NCI-H1436 treated with DMSO at 0.1 percent for 48 hours (cell line): ENCODE measurements around the gene B4GALT1.

Experiments
- DNase-seq: peaks from one replicate; lab custom pipeline; 2025; lab: John Stamatoyannopoulos, UW

B4GALT1 gene, protein sequence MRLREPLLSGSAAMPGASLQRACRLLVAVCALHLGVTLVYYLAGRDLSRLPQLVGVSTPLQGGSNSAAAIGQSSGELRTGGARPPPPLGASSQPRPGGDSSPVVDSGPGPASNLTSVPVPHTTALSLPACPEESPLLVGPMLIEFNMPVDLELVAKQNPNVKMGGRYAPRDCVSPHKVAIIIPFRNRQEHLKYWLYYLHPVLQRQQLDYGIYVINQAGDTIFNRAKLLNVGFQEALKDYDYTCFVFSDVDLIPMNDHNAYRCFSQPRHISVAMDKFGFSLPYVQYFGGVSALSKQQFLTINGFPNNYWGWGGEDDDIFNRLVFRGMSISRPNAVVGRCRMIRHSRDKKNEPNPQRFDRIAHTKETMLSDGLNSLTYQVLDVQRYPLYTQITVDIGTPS

DNA sequence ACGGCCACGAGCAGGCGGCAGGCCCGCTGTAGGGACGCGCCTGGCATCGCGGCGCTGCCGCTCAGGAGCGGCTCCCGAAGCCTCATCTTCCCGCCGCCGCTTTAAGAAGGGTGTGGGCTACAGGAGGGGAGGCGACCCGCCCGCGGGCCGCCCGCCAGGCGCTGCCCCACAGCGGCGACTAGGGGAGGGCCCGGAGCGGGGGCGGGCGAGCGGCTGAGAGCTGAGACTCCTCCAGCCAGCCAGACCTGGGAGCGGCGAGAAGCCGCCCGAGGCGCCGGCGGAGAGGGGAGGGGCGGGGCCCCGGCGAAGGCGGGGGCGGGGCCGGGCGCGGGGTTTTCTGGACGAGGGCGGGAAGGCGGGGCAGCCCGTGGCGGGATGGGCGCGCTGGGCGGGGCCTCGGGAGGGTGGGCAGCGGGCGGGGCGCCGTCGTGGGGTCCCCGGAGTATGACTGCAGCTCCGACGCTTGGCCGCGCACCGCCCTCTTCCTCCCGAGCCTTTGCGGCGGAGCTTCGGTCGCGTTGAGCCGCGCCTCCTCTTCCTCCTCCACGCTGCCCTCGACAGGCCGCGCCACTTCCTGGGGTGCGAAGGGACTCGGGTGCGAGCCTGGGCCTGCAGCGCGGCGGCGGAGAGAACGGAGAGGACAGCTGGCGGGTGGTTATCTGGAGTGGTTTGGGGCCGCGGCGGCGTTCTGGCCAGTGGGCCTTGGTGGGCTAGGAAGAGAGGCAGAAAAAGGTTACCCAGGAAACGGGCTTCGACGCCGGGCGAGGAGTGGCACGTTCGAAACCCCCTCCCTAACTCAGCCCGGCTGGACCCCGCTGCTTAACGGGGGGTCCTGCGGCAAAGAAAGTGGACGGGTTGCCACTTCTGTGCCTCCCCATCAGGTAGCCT lies at the start of gene B4GALT1:
TSS of gene B4GALT1 (minus strand) at position 253 of the 888 bp plus-strand sequence. CDS start at position 86, 167 bp downstream.
- peak; percentile 43 for DNase-seq

DNA sequence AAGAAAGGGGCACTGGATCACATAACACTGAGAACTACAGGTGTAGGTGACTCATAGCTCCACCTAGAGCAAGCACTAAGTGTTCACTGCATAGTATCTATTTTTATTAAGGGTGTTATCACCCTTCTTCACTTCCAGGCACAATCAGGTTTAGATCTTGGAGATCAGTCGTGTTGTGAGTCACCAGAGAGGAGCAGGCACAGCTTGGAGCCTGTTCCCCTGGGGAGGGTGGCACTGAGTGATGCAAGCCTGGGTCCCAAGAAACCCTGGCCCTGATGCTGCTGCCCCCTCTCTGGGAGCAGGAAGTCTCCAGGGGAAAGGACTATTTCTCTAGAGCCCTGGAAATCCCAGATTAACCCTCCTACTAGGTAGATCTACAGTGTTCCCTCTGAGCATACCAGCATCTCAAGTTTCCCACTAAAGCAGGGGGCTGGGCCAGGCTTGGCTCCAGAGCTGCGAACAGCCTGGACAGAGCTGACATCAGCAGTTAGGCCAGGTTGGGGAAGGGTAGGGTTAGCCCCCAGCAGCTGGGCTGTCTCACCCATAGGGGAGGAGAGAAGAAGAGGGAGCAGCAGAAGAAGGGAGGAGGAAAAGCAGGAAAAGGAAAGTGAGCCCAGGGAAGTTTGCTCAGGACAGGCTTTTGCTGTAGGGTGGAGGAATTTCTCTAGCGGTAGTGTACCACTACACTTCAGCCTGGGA lies 44.7 kb upstream of the B4GALT1 start:
- no peak for DNase-seq

DNA sequence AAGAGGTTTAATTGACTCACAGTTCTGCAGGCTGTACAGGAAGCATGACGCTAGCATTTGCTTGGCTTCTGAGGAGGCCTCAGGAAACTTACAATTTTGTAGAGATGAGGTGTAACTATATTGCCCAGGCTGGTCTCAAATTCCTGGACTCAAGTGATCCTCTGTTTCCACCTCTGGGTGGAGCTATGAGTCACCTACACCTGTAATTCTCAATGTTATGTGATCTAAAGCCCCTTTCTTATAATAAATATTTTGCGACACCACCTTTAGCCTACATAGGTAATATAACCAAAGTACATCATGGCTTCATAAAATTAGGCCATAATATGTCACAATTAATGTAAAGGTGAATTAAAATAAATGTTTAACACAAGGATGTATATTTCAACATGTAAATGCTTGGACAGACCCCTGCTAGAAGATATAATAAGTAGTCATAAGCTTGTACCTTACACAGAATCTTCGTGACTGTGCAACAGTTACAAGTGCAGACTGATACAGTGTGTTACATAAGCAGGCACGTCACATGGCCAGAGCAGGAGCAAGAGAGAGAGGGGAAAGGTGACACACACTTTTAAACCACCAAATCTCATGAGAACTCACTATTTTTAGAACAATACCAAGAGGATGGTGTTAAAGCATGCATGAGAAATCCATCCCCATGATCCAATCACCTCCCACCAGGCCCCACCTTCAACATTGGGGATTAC lies 43.0 kb upstream of the B4GALT1 start:
- DNase-seq: no peak

DNA sequence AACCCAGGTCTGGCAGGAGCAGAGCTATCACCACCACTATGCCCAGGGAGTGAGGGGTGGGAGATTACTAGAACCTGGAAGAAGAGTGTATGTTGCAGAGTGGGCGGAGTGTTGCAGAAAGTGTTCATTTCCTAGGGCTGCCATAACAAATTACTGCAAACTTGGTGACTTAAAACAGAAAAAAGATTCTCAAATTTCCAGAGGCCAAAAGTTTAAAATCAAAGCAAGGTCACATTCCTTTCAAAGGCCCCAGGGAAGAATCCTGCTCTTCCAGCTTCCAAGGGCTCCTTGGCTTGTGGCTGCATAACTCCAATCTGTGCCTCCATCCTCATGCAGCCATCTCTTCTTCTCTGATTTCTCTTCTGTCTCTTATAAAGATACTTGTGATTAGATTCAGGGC lies 42.3 kb upstream of the B4GALT1 start:
- DNase-seq: no peak

DNA sequence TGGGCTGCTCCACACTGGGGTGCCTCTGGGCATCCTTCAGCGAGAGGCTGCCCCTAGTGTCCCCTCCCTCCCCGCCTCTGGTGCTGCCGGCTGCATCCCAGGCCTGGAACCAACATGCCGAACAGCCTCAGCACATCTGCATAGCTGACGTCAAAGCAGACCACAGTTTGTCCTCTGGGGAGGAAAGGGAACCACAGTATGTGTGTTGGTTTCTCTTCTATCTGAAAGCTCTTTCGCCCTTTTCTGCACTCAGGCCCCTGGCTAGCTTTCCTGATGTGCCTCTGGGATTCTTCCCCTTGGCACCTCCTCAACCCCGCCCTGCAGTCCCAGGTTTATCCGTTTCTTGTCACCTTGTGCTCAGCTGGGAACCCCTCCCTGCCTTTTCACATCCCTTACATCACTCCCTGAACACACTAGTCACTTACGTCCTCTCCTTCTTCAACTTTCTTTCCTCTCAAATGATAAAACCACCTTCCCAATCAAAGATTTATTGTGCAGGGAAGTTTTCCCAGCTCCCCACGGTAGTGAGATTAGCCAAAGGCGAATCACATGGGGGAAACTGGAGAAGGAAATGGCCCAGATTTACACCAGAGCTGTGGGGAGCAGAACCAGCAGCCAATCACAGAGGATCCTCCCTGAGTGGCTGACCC lies 35.5 kb upstream of the B4GALT1 start:
- DNase-seq: no peak

DNA sequence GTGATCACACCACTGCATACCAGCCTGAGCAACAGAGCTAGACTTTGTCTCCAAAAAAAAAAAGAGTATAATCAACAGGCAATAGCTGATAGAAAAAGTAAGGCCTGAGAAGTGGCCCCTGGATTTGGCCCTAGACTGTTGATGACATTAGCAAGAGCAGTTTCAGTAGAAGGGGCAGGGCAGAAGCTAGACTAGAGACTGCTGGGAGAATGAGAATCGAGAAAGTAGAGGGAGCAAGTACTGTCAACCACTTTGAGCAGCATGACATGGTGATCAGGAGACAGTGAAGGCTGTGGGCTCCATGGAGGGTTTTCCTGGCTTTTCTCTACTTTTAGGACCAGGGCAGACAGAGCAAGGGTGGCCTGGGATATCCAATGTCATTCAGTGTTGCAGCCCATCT lies 34.9 kb upstream of the B4GALT1 start:
- no peak for DNase-seq

DNA sequence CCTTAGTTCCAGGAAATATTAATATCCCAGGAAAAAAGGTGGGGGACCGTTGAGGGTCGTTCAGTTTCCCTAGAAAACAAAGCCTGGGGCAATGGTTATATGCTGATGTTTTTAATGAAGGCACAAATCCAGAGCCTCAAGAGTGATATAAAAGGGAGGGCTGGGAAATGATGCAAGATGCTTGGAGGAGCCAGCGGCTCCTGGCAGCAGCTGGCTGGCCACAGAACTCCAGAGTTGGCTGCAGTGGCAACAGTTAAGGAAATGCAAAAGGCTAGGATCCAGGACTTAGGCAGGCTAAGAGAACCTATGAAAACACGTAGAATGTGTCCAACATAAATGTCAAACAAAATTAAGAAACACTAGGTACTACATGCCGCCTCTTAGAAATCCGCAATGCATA lies 31.0 kb upstream of the B4GALT1 start:
- DNase-seq: no peak

DNA sequence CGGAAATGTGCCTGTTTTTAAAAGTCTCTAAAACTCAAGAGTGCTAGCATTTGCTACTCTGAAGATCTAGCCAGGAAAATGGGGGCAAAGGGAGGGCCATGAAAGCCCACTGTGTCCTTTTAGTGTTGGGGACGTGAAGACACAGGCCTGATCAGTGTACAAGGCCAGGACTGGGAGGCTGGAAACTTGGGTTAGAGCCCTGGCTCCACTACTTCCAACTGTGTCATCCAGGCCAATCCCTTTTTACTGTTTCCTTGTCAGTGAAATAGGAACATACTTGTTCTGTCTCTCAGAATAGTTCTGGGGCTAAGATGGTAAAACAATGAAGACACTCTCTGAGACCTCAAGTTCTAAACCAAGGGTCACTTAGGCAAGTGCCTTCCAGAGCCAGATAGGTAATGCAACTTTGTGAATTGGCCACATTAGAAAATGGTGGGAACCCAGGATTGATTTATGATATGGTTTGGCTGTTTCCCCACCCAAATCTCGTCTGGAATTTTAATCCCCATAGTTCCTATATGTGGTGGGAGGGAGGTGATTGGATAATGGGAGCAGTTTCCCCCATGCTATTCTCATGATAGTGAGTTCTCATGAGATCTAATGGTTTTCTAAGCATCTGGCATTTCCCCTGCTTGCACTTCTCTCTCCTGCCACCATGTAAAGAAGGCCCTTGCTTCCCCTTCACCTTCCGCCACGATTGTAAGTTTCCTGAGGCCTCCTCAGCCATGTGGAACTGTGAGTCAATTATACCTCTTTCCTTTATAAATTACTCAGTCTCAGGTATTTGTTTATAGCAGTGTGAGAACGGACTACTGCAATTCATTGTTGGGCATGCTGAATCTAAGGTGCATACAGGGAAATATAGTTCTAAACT lies 30.4 kb upstream of the B4GALT1 start:
- DNase-seq: no peak

DNA sequence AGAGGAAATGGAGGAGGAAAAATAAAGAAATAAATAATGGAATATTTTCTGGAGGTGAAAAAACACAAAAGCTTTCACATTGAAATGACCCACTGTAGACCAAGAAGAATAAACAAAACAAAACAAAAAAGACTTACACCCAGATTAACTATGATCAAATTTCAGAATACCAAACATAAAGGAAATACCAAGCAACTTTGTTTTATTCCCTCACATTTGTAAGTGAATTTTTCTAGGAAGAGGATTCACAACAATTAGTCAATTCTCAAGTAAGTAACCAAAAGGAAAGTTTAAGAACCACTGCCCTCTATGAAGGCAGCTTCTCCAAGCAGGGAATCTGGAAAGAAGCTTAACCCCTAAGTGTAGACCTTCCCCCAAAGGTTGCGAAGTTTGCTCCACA lies 29.6 kb upstream of the B4GALT1 start:
- no peak for DNase-seq

DNA sequence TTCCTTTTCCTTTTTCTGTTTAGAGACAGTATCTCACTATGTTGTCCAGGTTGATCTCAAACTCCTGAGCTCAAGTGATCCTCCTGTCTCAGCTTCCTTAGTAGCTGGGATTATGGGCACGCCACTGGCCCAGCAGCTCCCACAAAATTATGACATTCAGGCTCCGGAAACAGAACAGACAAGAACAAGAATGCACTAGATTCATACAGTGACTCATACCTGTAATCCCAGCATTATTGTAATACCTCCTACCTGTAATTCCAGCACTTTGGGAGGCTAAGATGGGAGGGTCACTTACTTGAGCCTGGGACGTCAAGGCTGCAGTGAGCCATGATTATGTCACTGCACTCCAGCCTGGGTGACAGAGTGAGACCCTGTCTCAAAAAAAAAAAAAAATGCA lies 26.7 kb upstream of the B4GALT1 start:
- no peak for DNase-seq

DNA sequence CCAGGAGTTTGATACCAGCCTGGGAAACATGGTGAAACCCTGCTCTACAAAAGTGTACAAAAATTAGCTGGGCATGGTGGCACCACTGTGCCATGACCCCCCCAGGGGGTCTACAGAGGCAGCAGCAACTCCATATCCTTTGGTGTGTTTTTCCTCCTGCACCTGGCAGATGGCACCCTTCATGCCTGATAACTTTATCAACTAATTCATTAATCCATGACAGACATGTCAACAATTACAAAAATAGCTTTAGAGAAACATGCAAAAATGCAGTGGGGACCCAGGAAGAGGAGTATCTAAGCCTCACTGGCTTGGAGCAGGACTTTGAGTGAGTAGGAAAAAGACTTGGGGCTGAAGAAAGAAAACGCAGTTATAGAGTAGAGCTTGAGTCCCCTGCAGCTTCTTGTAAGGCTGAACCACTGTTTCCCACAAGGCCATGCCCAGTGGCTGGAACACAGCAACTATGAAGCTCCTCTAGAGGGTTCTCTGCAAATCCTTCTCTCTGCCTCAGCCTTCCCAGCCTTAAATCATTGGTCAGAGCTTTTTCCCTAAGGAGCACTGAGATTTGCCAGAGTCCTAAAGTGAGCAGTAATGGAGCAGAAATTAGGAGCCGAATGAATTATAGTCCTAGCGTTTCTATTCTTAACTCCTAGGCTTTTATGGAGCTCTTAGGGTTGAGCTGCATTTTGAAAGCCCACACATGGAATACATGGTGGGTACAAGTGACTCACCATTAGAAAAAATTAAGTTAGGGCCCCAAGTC lies 25.5 kb upstream of the B4GALT1 start:
- DNase-seq: no peak

DNA sequence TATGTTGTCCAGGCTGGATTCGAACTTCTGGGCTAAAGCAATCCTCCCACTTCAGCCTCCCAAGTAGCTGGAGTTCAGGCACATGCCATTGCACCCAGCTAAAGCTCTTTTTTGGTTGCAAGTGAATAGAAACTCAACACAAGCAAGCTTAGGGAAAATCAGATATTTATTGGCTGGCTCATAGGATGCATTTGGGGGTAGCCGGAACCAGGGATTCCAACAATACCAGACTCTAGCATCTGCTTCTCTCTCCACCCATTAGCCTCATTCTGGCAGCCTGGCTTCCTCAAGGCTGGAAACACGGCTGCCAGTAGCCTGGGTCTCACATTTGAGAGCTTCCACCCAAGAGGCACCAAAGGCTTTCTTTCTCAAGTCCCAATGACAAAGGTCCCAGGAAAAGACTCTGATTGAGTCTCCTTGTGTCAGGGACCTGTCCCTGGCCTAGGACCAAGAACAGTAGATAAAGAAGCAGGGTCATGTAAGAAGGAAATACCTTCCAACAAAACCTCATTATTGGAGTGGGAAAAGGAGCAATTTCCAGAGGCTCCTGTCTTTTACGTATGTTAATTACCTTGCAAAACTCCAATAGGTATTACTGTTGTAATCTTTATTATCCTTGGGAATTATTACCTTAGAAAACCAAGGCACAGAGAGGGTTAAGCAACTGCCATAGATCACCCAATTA lies 23.0 kb upstream of the B4GALT1 start:
- no peak for DNase-seq

DNA sequence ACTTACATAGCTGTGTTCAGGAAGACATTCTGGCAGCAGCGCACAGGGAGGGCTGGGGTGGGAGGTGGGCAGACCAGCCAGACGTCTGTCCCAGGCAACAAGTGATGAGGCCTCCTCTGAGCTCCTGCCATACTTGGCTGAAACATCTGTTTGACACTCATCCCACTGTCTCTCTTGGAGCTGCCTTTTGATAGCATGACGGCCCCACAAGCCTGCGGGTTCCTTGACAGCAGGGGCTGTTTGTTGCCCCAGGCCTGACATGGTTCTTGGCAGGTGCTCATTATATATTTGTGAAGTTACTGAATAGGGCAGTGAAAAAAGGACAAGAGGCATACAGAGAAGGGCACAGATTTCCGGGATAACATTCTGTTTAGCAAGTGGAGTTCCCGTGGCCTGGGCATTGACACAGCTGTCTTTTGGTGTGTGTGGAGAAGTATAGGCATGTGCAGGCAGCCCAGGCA lies 22.2 kb upstream of the B4GALT1 start:
- no peak for DNase-seq

DNA sequence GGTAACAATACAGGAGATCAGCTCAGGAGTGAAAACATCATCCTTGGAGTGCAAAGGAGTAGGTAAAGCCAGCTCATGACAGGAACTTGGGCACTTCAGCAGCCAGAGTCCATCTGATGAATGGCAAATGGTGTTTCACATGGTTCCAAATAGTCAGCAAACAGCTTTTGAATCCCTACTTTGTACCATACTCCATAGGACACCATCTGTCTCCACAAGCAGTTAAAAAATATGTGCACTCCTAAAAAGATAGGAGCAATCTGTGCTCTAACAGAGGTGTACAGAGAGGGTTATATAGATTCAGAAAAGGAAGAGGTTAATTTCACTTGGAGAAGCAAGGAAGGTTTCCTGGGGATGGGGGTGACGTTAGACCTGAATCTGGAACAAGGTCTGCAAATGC lies 21.6 kb upstream of the B4GALT1 start:
- no peak for DNase-seq

DNA sequence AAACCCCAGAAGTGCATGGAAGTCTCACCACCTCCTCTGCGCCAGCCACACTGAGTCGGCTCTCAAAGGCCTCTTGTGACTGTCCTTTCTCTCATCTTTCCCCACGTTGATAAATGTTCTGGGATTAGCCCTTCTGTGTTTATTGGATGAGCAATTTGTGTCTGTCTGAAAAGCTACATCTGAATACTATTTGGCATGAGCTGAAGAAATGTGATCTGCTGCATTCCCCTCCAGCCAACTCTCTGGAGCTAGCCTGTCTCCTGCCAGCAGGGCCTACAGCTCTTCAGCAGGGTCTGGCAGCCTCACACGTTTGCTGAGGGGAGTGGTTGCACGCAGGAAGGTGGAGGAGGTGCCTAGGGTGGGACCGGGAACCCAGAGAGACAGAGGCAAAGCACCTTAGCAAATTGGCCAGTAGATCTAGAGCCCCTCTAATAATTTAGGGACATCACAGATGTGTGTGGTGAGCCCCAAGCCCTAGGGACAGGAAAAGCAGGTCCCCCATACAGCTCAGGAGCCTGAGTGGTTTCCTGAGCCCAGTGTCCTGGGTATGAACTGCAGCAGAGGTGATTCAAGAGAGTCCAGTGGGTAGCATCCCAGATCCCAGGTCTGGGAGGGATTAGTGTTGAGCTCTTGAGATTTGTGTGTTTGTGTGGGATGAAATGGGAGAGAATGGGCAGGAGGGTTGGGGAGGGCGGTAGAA lies 20.5 kb upstream of the B4GALT1 start:
- DNase-seq: no peak

DNA sequence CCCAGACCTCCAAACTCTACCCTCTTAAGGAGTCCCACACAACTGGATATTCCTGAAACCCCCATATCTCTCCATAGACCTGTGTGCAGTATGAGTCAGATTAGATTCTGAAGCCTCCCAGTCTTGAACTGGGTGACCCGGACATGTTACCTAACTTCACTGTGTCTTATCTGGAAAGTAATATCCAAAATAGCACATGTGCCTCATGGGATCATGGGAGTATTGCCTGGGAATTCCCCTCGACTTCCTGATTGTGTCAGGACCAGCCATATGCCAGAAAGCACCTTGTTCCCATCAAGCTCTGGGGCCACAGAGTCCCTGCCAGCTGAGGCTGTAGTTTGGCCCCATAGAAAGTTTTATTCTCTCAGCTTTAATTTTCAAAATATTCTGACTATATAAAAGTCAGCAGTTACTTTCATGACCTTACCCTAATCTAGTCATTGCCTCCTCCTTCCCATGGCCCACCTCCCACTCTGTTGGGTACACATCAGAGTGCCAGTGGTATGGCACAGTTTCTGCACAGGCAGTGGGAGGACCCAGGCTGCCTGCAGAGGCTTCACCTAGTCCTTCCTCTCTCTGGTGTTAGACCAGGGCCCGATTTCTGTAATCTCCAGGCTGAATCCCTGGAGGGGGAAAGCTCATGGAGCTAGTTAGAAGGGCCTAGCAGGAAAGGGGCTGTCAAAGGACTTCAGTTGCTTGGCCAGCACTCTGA lies 19.5 kb upstream of the B4GALT1 start:
- no peak for DNase-seq

DNA sequence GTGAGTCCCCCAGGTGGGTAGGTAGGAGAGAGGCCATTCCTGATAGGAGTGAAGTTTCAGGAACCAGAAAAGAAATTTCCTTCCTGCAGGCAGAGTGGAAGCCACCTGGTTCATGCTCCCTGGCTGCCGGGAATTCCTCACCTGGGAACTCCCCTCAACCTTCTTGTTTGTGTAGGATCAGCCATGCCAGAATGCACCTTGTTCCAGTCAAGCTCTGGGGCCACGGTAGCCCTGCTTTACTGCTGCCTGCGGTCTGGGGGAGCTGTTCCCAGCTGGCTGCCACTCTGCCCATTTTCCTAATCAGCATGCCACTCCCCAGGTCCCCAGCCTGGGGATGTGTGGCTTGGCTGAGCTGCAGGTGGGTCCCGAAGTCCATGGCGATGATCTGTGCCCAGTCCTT lies 18.7 kb upstream of the B4GALT1 start:
- no peak for DNase-seq

DNA sequence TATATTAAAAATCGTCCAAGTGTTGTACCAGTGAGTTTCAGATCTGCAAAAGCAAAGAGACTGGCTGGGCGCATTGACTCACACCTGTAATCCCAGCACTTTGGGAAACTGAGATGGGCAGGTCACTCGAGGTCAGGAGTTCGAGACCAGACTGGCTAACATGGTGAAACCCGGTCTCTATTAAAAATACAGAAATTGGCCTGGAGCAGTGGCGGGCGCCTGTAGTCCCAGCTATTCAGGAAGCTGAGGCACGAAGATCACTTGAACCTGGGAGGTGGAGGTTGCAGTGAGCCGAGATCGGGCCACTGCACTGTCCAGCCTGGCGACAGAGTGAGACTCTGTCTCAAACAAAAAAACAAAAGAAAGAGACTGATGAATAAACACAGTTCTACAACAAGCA lies 18.3 kb upstream of the B4GALT1 start:
- no peak for DNase-seq
